HepG2 (cell line): ENCODE data around the gene TWIST2.

Experiments
- CBFB ChIP-seq: sonication (generic); formaldehyde crosslinking; IDR thresholded peaks from 2 replicates; pipeline ENCODE4 v1.4.0; 2020; ENCODE audit warnings: missing genetic modification reagents
- HMGXB4 ChIP-seq, 2 experiments: sonication (generic) in 1 of 2; formaldehyde crosslinking in 1 of 2; IDR thresholded peaks; 2 replicates each; pipeline versions ENCODE4 v1.4.0 to v1.6.1; 2018 to 2020; ENCODE audit warnings: missing genetic modification reagents in 2 of 2, borderline replicate concordance in 1 of 2, low read depth in 1 of 2, mild to moderate bottlenecking in 1 of 2, missing biosample characterization in 1 of 2
- POLR2A ChIP-seq, 2 experiments: IDR thresholded peaks; 2 replicates each; pipeline ENCODE4 v1.6.1; 2011; ENCODE audit warnings: low read depth in 2 of 2, low read length in 2 of 2, mild to moderate bottlenecking in 1 of 2, moderate library complexity in 1 of 2; ENCODE audit not compliant: insufficient read depth in 1 of 2
- POLR2AphosphoS5 ChIP-seq: IDR thresholded peaks from 2 replicates; pipeline ENCODE4 v1.6.1; 2012; ENCODE audit warnings: low read depth, low read length
- STAG1 ChIP-seq: sonication (generic); formaldehyde crosslinking; IDR thresholded peaks from 2 replicates; pipeline ENCODE4 v1.4.0; 2020; ENCODE audit warnings: missing genetic modification reagents

GRCh38 chr2:238855299-238855698, 7.4 kb downstream of the TWIST2 start:
- no peak for TF ChIP-seq HMGXB4 (CRISPR knock-in tag; IDR thresholded peaks at IDR 0.05; ENCODE audit: borderline replicate concordance in 1 of 2, low read depth in 1 of 2)
- no peak for TF ChIP-seq POLR2AphosphoS5
- no peak for TF ChIP-seq STAG1 (CRISPR knock-in tag)
- TF ChIP-seq CBFB (CRISPR knock-in tag) = no peak
- no peak for TF ChIP-seq POLR2A (IDR thresholded peaks at IDR 0.05; ENCODE audit: insufficient read depth in 1 of 2, low read depth in 2 of 2, low read length in 2 of 2)
